Ishikawa (cell line): ENCODE measurements around the gene TMEM120A.

ENCODE experiments used
- CREB1 ChIP-seq: IDR thresholded peaks from 2 replicates; pipeline ENCODE4 v1.6.1; 2012; ENCODE audit warnings: low read depth
- EP300 ChIP-seq: IDR thresholded peaks from 2 replicates; pipeline ENCODE4 v1.6.1; 2012; ENCODE audit warnings: borderline replicate concordance
- RAD21 ChIP-seq: IDR thresholded peaks from 2 replicates; pipeline ENCODE4 v1.6.1; 2012; ENCODE audit warnings: low read depth
- REST ChIP-seq: IDR thresholded peaks from 2 replicates; pipeline ENCODE4 v1.6.1; 2012; ENCODE audit warnings: low read depth, mild to moderate bottlenecking
- TAF1 ChIP-seq: IDR thresholded peaks from 2 replicates; pipeline ENCODE4 v1.6.1; 2012; ENCODE audit warnings: low read depth, mild to moderate bottlenecking

- no peak for TF ChIP-seq EP300
- TF ChIP-seq REST: no peak
- no peak for TF ChIP-seq CREB1
- TF ChIP-seq TAF1: no peak
- TF ChIP-seq RAD21: no peak
Observed at GRCh38 chr7:76002139-76002538, 7.7 kb upstream of the TMEM120A start.
